B cell (primary cell): ENCODE results near the gene CALM1. TPM values are rescaled to one million over a fixed set of nuclear protein-coding genes. Genes with fewer than 3 reads are reported as not detected.

ENCODE experiments used
- ATAC-seq: fragments of 200-7000 bp; cut with Tn5 transposase; one replicate; pipeline ENCODE4 v1.10.0; 2021; ENCODE audit warnings: low read depth, mild to moderate bottlenecking, moderate number of reproducible peaks, moderate library complexity
- CTCF ChIA-PET: fragments of 350-600 bp; sonication (Branson Sonifier 250); formaldehyde crosslinking; loops from one replicate; lab custom pipeline; 2021; ENCODE audit warnings: antibody characterized with exemption, inconsistent platforms; lab: Charles Lee
- POLR2A ChIA-PET: fragments of 350-600 bp; sonication (Branson Sonifier 250); formaldehyde crosslinking; loops from one replicate; lab custom pipeline; 2021; ENCODE audit warnings: antibody characterized with exemption; lab: Charles Lee
- DNase-seq: peaks from one replicate; pipeline ENCODE4 v3.0.0; 2013
- H2AFZ ChIP-seq: 2 replicates; pipeline ENCODE4 v1.6.1; 2012; ENCODE audit warnings: mild to moderate bottlenecking, low read depth, low read length; ENCODE audit not compliant: insufficient read depth, poor library complexity, severe bottlenecking
- H3K27ac ChIP-seq, 2 donors: 1 replicate in 1 of 2; 2 replicates in 1 of 2; pipeline ENCODE4 v1.5.1; 2012 to 2013; ENCODE audit warnings: low read length in 2 of 2, mild to moderate bottlenecking in 2 of 2, moderate library complexity in 1 of 2
- H3K27me3 ChIP-seq, 4 experiments: fragments of 200-600 bp in 1 of 4; sonication (generic) in 1 of 4; replicated peaks in 1 of 4; 1 replicate in 2 of 4; 2 replicates in 2 of 4; pipeline versions ENCODE4 v1.6.1 to v1.7.0; 2013 to 2016; ENCODE audit warnings: low read length in 3 of 4, mild to moderate bottlenecking in 2 of 4, mixed read lengths in 1 of 4, moderate library complexity in 1 of 4; ENCODE audit not compliant: insufficient read depth in 4 of 4, control insufficient read depth in 3 of 4; ENCODE audit errors: control extremely low read depth in 1 of 4
- H3K36me3 ChIP-seq, 2 experiments: replicated peaks in 1 of 2; 1 replicate in 1 of 2; 2 replicates in 1 of 2; pipeline versions ENCODE4 v1.6.1 to v1.7.1; 2013; ENCODE audit warnings: low read length in 1 of 2; ENCODE audit not compliant: insufficient read depth in 2 of 2, control insufficient read depth in 1 of 2; ENCODE audit errors: control extremely low read depth in 1 of 2, extremely low read depth in 1 of 2
- H3K4me1 ChIP-seq, 2 donors: fragments of 200-600 bp in 1 of 2; sonication (generic) in 1 of 2; 1 replicate in 1 of 2; 2 replicates in 1 of 2; pipeline versions ENCODE4 v1.5.1 to v1.6.1; 2013 to 2017; ENCODE audit warnings: low read length in 2 of 2; ENCODE audit not compliant: control insufficient read depth in 2 of 2, insufficient read depth in 2 of 2
- H3K4me2 ChIP-seq: replicated peaks from 2 replicates; pipeline ENCODE3; 2012; ENCODE audit warnings: mild to moderate bottlenecking, low read depth, low read length; ENCODE audit not compliant: poor library complexity, severe bottlenecking
- H3K4me3 ChIP-seq, 5 experiments: fragments of 200-600 bp in 1 of 5; sonication (generic) in 1 of 5; 1 replicate in 3 of 5; 2 replicates in 2 of 5; pipeline versions ENCODE4 v1.5.1 to v1.7.0; 2011 to 2016; ENCODE audit warnings: low read length in 4 of 5, mild to moderate bottlenecking in 4 of 5, low read depth in 2 of 5, control low read depth in 1 of 5, moderate library complexity in 1 of 5; ENCODE audit not compliant: insufficient read depth in 1 of 5; ENCODE audit errors: control extremely low read depth in 1 of 5, extremely low read depth in 1 of 5
- H3K79me2 ChIP-seq: fragments of 200-600 bp; sonication (generic); one replicate; pipeline ENCODE4 v1.6.0; 2016; ENCODE audit warnings: low read length; ENCODE audit not compliant: control insufficient read depth, insufficient read depth
- H3K9ac ChIP-seq: fragments of 200-600 bp; sonication (generic); 2 replicates; pipeline ENCODE4 v1.6.1; 2017; ENCODE audit warnings: mild to moderate bottlenecking, low read length, moderate library complexity
- H3K9me3 ChIP-seq, 3 donors: one replicate each; pipeline versions ENCODE4 v1.6.1 to v1.7.1; 2013; ENCODE audit warnings: low read length in 2 of 3; ENCODE audit not compliant: control insufficient read depth in 2 of 3, insufficient read depth in 1 of 3; ENCODE audit errors: control extremely low read depth in 1 of 3
- H4K20me1 ChIP-seq: 2 replicates; pipeline ENCODE4 v1.6.0; 2012; ENCODE audit warnings: mild to moderate bottlenecking, low read length; ENCODE audit not compliant: insufficient read depth, control insufficient read depth, poor library complexity, severe bottlenecking
- H3K27ac Mint-ChIP-seq: one replicate; pipeline ENCODE4 v1.8.0; 2021; ENCODE audit warnings: mixed read lengths
- H3K27me3 Mint-ChIP-seq: one replicate; pipeline ENCODE4 v1.8.0; 2021; ENCODE audit warnings: mixed read lengths
- H3K4me1 Mint-ChIP-seq: one replicate; pipeline ENCODE4 v1.8.0; 2021; ENCODE audit warnings: mixed read lengths
- H3K4me3 Mint-ChIP-seq: one replicate; pipeline ENCODE4 v1.8.0; 2021; ENCODE audit warnings: mixed read lengths
- H3K9me3 Mint-ChIP-seq: one replicate; pipeline ENCODE4 v1.8.0; 2022; ENCODE audit warnings: mixed read lengths; ENCODE audit not compliant: insufficient read depth
- EZH2 ChIP-seq: IDR thresholded peaks from 2 replicates; pipeline ENCODE4 v1.6.1; 2012; ENCODE audit warnings: borderline replicate concordance, low read depth, mild to moderate bottlenecking, moderate library complexity, low read length; ENCODE audit not compliant: insufficient read depth, poor library complexity, severe bottlenecking
- WGBS: methylation state at CpG from one replicate; pipeline ENCODE4 v1.1.5; 2013; ENCODE audit warnings: missing lambda C conversion rate; ENCODE audit not compliant: insufficient coverage; 5-methylcytosine and 5-hydroxymethylcytosine counted together
- intact Hi-C: fragments of 100-400 bp; cut with micrococcal nuclease; formaldehyde crosslinking; loops from one replicate; pipeline ENCODE4 v1.10.0; 2022
- polyA plus RNA-seq: library from polyadenylated mRNA; depleted of rRNA; stranded (reverse); fragments of >200 nt; gene quantifications from 2 replicates; pipeline ENCODE4 v1.2.3, GENCODE V29; 2012
- total RNA-seq, 2 donors: library from RNA; stranded (reverse); fragments of 120-200 nt in 1 of 2; gene quantifications; 1 replicate in 1 of 2; 2 replicates in 1 of 2; pipeline versions ENCODE4 v1.2.3 to v1.2.4, GENCODE V29; 2013 to 2022
- TF ChIP-seq, protein P1 (sequence below): fragments of 200-600 bp; IDR thresholded peaks from one replicate; pipeline ENCODE4 v1.8.0; 2022; ENCODE audit warnings: antibody characterized with exemption, mild to moderate bottlenecking

Gene CALM1
- total and polyA plus RNA-seq, 2 donors (not counting 1 experiment from before 2014, with no cell fraction given), result 264 to 267 TPM

DNA sequence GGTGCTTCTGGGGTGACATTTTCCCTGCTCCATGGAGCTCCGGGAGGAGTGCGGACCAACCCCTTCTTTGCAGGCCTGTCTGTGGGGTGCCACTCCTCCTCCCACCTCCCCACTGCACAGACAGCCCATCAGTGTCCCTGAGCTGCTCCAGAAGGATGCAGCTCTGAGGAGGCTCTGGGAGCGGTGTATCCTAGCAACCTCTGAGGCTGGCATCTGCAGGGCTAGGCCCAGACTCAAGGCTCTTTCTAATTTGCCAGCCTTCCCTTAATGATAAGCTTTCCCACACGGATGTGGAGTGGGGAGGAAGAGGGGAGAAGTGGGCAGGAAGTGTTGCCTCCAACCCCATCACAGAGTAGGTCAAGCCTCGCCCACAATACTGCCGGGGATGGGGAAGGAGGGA lies 59.7 kb downstream of the CALM1 start:
- intact Hi-C loops, result no loop called here
- Mint-ChIP-seq H3K27me3 (no peaks in the 10 kb centered on the region), H3K9me3 (no peaks in the 10 kb centered on the region), H3K4me1 (peaks cover 13% of the 10 kb centered on the region), H3K4me3 (no peak overlapping the region), H3K27ac (no peak overlapping the region)
- H3K9me3 ChIP-seq, result no peaks in the 10 kb centered on the region
- DNase-seq (no peak), ATAC-seq (no peak)
- no peaks in the 10 kb centered on the region for H3K36me3 ChIP-seq
- H3K9ac ChIP-seq, result no peak overlapping the region
- no peaks in the 10 kb centered on the region for H3K27me3 ChIP-seq
- ChIA-PET POLR2A (no interaction called here), CTCF (interaction anchor here (1.3 kb wide), 1 partner anchor 57 kb away, joined by 3 read pairs; no protein-coding TSS in a partner anchor)
- H3K4me1 ChIP-seq, result peaks cover 12% of the 10 kb centered on the region in 2 donors
- H4K20me1 ChIP-seq, result no peaks in the 10 kb centered on the region
- no peaks in the 10 kb centered on the region for H3K79me2 ChIP-seq
- no peak overlapping the region for H3K4me3 ChIP-seq
- H2AFZ ChIP-seq, result no peak overlapping the region
- no peak overlapping the region for H3K4me2 ChIP-seq
- TF ChIP-seq, protein P1, sequence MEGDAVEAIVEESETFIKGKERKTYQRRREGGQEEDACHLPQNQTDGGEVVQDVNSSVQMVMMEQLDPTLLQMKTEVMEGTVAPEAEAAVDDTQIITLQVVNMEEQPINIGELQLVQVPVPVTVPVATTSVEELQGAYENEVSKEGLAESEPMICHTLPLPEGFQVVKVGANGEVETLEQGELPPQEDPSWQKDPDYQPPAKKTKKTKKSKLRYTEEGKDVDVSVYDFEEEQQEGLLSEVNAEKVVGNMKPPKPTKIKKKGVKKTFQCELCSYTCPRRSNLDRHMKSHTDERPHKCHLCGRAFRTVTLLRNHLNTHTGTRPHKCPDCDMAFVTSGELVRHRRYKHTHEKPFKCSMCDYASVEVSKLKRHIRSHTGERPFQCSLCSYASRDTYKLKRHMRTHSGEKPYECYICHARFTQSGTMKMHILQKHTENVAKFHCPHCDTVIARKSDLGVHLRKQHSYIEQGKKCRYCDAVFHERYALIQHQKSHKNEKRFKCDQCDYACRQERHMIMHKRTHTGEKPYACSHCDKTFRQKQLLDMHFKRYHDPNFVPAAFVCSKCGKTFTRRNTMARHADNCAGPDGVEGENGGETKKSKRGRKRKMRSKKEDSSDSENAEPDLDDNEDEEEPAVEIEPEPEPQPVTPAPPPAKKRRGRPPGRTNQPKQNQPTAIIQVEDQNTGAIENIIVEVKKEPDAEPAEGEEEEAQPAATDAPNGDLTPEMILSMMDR, result no peak
- no peak for TF ChIP-seq EZH2
- 100% methylated on average over 2 of the region's 6 CpGs for WGBS
- no peak overlapping the region for H3K27ac ChIP-seq

- CTCF ChIA-PET, result no interaction called here
- H3K4me1 Mint-ChIP-seq, result peaks cover 6% of the 10 kb centered on the region
- no peak overlapping the region for H3K27ac Mint-ChIP-seq
- Histone ChIP-seq H3K79me2 (no peaks in the 10 kb centered on the region), H3K27ac (no peak overlapping the region), H3K9ac (no peak overlapping the region), H4K20me1 (no peaks in the 10 kb centered on the region), H3K36me3 (no peaks in the 10 kb centered on the region), H3K9me3 (no peaks in the 10 kb centered on the region), H3K27me3 (no peaks in the 10 kb centered on the region), H3K4me3 (no peak overlapping the region), H3K4me1 (peaks cover 5 to 6% of the 10 kb centered on the region in 2 donors), H3K4me2 (no peak overlapping the region), H2AFZ (no peak overlapping the region)
- no peak for ATAC-seq
- intact Hi-C loops, result no loop called here
- no peak for DNase-seq
- H3K9me3 Mint-ChIP-seq, result no peaks in the 10 kb centered on the region
- no peaks in the 10 kb centered on the region for H3K27me3 Mint-ChIP-seq
- POLR2A ChIA-PET, result no interaction called here
- no peak for TF ChIP-seq EZH2
- TF ChIP-seq, protein P1, result no peak
- WGBS, result 83% methylated on average over 1 of the region's 4 CpGs
- no peak overlapping the region for H3K4me3 Mint-ChIP-seq
These were observed 60.4 kb downstream of the CALM1 start for GRCh38 chr14:90457186-90457585.

Other genes starting within 250 kb of the CALM1 start
- gene PSMC1, start 140.5 kb upstream of the CALM1 start, total RNA-seq, result 50.2 and 51.6 TPM in 2 replicates
- gene PSMC1, start 140.5 kb upstream of the CALM1 start, polyA plus RNA-seq, result 21.4 and 32.0 TPM in 2 replicates
- 35.8 and 37.7 TPM in 2 replicates for gene NRDE2, start 65.1 kb upstream of the CALM1 start, total RNA-seq
- 5.3 and 6.3 TPM in 2 replicates for gene NRDE2, start 65.1 kb upstream of the CALM1 start, polyA plus RNA-seq